Muscle layer of duodenum (tissue), 2 donors: ENCODE results near the gene DOCK2.

ENCODE experiments used
- H3K27ac ChIP-seq: one replicate; pipeline ENCODE4 v1.7.0; 2013; ENCODE audit warnings: mild to moderate bottlenecking, low read length
- H3K27me3 ChIP-seq: one replicate; pipeline ENCODE4 v1.7.0; 2013; ENCODE audit warnings: low read depth, mild to moderate bottlenecking, control low read depth, low read length
- H3K36me3 ChIP-seq, 2 donors: one replicate each; pipeline ENCODE4 v1.7.0; 2013; ENCODE audit warnings: low read length in 2 of 2, control low read depth in 1 of 2, mild to moderate bottlenecking in 1 of 2; ENCODE audit not compliant: insufficient read depth in 2 of 2, control insufficient read depth in 1 of 2
- H3K4me1 ChIP-seq, 2 donors: one replicate each; pipeline ENCODE4 v1.7.0; 2013; ENCODE audit warnings: low read length in 2 of 2, mild to moderate bottlenecking in 2 of 2, control low read depth in 1 of 2, moderate library complexity in 1 of 2; ENCODE audit not compliant: insufficient read depth in 2 of 2, control insufficient read depth in 1 of 2
- H3K4me3 ChIP-seq, 2 donors: one replicate each; pipeline ENCODE4 v1.7.0; 2013; ENCODE audit warnings: low read length in 2 of 2, low read depth in 1 of 2, mild to moderate bottlenecking in 1 of 2
- H3K9me3 ChIP-seq, 2 donors: one replicate each; pipeline ENCODE4 v1.7.0; 2013; ENCODE audit warnings: low read length in 2 of 2, control low read depth in 1 of 2, mild to moderate bottlenecking in 1 of 2; ENCODE audit not compliant: control insufficient read depth in 1 of 2
- donor health status: healthy.

DOCK2 gene

GRCh38 chr5:169893571-169893970, 256.5 kb downstream of the DOCK2 start:
- Histone ChIP-seq H3K4me1 (no peaks in the 10 kb centered on the region), H3K9me3 (no peaks in the 10 kb centered on the region), H3K36me3 (no peaks in the 10 kb centered on the region), H3K4me3 (no peak overlapping the region), H3K27ac (no peak overlapping the region), H3K27me3 (no peaks in the 10 kb centered on the region)

DNA sequence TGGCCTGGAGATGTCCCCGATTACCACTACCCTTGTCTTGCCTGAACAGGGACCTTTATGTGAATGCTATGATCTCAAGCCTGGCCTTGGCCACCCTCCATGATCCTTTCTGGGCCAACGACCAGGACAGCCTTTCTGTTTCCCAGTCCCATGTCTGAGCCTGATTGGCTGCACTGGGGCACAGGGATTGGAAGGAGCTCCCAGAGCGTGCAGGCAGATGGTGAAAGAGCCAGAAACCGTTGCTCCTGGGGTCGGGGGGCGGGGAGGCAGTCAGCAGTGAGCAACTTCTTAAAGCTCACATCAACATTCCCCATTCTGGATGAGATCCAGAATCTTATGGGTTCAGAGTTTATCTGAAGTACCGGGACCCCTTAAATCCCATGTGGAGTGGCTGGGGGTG, 258.9 kb downstream of the DOCK2 start:
- Histone ChIP-seq H3K9me3 (no peaks in the 10 kb centered on the region), H3K27me3 (no peaks in the 10 kb centered on the region), H3K36me3 (no peaks in the 10 kb centered on the region), H3K4me1 (no peaks in the 10 kb centered on the region), H3K27ac (no peak overlapping the region), H3K4me3 (no peak overlapping the region)

DNA sequence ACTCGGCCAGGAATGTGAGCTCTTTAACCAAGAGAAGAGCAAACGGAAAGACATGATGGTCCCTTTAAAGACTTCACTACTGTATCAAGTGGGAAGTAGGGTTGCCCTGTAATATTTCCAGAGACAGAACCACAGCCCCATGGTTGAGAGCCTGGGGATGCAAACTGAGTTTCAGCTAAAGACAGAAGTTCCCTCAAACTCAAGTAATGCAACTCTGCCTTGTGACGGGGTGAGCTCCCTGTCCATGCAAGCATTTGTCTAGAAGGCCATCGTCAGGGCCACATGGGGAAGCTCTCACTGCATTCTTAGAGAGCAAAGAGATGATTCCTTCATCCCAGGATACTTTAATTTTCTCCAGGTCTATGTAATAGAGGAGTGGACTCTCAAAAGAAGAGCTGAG, 260.4 kb downstream of the DOCK2 start:
- no peak overlapping the region for H3K27ac ChIP-seq
- no peaks in the 10 kb centered on the region for H3K27me3 ChIP-seq
- H3K4me3 ChIP-seq = no peak overlapping the region
- H3K9me3 ChIP-seq = no peaks in the 10 kb centered on the region
- no peaks in the 10 kb centered on the region for H3K4me1 ChIP-seq
- H3K36me3 ChIP-seq = no peaks in the 10 kb centered on the region

DNA sequence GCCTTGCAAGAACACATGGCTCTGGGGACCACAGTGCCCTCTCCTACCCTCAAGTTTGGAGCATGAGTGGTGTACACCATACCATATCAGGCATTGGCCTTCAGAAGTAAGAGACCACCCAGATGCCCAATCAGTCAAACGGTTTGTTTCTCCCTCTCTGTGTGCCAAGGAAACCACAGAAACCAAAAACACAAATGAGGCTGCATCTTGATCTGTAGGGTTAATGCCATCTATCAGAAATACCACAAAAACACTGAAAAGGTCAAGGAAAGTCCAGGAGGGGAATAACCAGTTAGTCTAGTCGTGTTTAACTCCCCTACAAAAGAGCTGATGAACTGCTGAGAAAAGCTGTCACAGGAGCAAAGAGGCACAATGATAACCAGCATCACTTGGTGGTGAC, 264.8 kb downstream of the DOCK2 start:
- H3K36me3 ChIP-seq = no peaks in the 10 kb centered on the region
- no peak overlapping the region for H3K27ac ChIP-seq
- H3K27me3 ChIP-seq = no peaks in the 10 kb centered on the region
- H3K4me3 ChIP-seq = no peak overlapping the region
- no peaks in the 10 kb centered on the region for H3K4me1 ChIP-seq
- H3K9me3 ChIP-seq = no peaks in the 10 kb centered on the region

- no peaks in the 10 kb centered on the region for H3K9me3 ChIP-seq
- H3K27ac ChIP-seq = no peak overlapping the region
- H3K36me3 ChIP-seq = no peaks in the 10 kb centered on the region
Observed at GRCh38 chr5:169904059-169904458, 267.0 kb downstream of the DOCK2 start.

GRCh38 chr5:169904508-169904907, 267.4 kb downstream of the DOCK2 start:
- Histone ChIP-seq H3K9me3 (no peaks in the 10 kb centered on the region), H3K4me1 (no peaks in the 10 kb centered on the region), H3K27me3 (no peaks in the 10 kb centered on the region), H3K36me3 (no peaks in the 10 kb centered on the region), H3K27ac (no peak overlapping the region), H3K4me3 (no peak overlapping the region)

More at GRCh38 chr5:169904059-169904458, 267.0 kb downstream of the DOCK2 start:
- H3K27me3 ChIP-seq = no peaks in the 10 kb centered on the region
- H3K4me1 ChIP-seq = no peaks in the 10 kb centered on the region
- H3K4me3 ChIP-seq = no peak overlapping the region

GRCh38 chr5:169905017-169905416, 267.9 kb downstream of the DOCK2 start:
- Histone ChIP-seq H3K4me1 (no peaks in the 10 kb centered on the region), H3K4me3 (no peak overlapping the region), H3K9me3 (no peaks in the 10 kb centered on the region), H3K36me3 (no peaks in the 10 kb centered on the region), H3K27ac (no peak overlapping the region), H3K27me3 (no peaks in the 10 kb centered on the region)

GRCh38 chr5:169906745-169907649, 269.9 kb downstream of the DOCK2 start:
- no peak overlapping the region for H3K27ac ChIP-seq
- H3K4me1 ChIP-seq = no peaks in the 10 kb centered on the region
- no peaks in the 10 kb centered on the region for H3K27me3 ChIP-seq
- no peaks in the 10 kb centered on the region for H3K9me3 ChIP-seq
- H3K4me3 ChIP-seq = no peak overlapping the region
- H3K36me3 ChIP-seq = no peaks in the 10 kb centered on the region

DNA sequence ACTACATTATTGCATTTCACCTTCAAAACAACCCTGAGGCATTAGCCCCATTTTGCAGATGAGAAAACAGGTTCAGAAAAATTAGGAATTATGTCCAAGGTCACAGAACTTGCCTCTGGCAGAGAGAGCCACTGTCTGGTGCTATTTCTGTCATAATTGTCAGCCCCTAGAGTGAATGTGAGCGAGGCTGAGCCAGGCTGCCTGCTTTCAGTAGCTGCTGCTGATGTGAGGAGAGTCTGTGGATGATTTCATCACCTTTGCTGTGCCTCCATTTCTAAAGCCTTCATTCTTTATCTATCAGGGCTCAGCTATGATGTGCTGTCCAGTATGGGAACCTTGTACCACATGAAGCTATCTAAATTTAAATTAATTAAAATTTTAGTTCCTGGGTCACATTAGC, 271.8 kb downstream of the DOCK2 start:
- Histone ChIP-seq H3K9me3 (no peaks in the 10 kb centered on the region), H3K27me3 (no peaks in the 10 kb centered on the region), H3K4me1 (no peaks in the 10 kb centered on the region), H3K4me3 (no peak overlapping the region), H3K27ac (no peak overlapping the region), H3K36me3 (no peaks in the 10 kb centered on the region)

GRCh38 chr5:169909945-169910344, 272.9 kb downstream of the DOCK2 start:
- Histone ChIP-seq H3K36me3 (no peaks in the 10 kb centered on the region), H3K9me3 (no peaks in the 10 kb centered on the region), H3K27ac (no peak overlapping the region), H3K4me3 (no peak overlapping the region), H3K27me3 (no peaks in the 10 kb centered on the region), H3K4me1 (no peaks in the 10 kb centered on the region)

DNA sequence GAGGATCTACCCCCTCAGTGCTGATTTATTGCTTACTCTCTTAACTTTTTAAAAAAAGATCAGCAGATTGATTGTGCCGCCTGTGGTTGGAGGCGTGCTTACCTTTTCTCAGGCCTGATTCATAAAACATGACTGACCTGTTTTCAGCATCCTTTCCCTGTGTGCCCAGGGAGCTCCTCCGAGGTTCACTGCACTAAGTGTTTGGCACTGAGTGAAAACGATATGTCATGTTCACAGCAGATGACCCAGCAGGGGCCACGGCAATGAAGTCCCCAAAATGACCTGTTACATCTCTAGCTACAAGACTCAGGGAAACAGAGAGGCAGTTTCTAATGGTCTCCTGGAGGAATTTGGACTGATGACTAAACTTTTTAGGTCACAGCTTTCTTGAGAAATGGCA, 273.3 kb downstream of the DOCK2 start:
- Histone ChIP-seq H3K9me3 (no peaks in the 10 kb centered on the region), H3K36me3 (no peaks in the 10 kb centered on the region), H3K4me1 (no peaks in the 10 kb centered on the region), H3K27me3 (no peaks in the 10 kb centered on the region), H3K4me3 (no peak overlapping the region), H3K27ac (no peak overlapping the region)
